NB4 (cell line): ENCODE data around the gene BAMBI.

Source experiments
- MYC ChIP-seq: IDR thresholded peaks from 2 replicates; pipeline ENCODE4 v1.6.1; 2011; ENCODE audit warnings: low read depth, low read length
- POLR2A ChIP-seq: IDR thresholded peaks from 2 replicates; pipeline ENCODE4 v1.6.1; 2011; ENCODE audit warnings: mild to moderate bottlenecking; ENCODE audit not compliant: insufficient read length; ENCODE audit errors: extremely low read depth
- TF ChIP-seq, protein P1 (sequence below): IDR thresholded peaks from one replicate; pipeline ENCODE4 v1.5.1; 2012; ENCODE audit warnings: low read depth, low read length
- TF ChIP-seq, protein P2 (sequence below): IDR thresholded peaks from 2 replicates; pipeline ENCODE4 v1.6.1; 2011; ENCODE audit warnings: low read depth, low read length

DNA sequence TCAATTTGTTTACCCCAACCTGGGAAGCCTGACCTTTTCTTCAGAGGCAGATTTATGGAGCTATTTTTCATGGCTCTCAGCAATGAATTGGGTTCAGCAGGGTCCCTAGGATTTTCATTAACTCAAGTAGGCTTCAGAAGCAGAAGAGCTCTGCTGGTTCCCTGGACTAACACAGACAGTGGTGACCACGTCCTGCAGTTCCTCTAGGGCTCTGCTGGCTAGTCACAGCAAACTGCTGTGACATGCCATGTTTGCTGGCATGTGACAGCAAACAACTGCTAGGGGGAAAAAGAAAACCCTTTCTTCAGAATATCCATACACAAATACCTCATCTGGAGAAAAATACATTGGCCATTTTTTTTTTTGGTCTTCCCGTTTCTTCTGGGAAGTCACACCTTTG, 13.2 kb downstream of the BAMBI start:
- TF ChIP-seq, protein P1, sequence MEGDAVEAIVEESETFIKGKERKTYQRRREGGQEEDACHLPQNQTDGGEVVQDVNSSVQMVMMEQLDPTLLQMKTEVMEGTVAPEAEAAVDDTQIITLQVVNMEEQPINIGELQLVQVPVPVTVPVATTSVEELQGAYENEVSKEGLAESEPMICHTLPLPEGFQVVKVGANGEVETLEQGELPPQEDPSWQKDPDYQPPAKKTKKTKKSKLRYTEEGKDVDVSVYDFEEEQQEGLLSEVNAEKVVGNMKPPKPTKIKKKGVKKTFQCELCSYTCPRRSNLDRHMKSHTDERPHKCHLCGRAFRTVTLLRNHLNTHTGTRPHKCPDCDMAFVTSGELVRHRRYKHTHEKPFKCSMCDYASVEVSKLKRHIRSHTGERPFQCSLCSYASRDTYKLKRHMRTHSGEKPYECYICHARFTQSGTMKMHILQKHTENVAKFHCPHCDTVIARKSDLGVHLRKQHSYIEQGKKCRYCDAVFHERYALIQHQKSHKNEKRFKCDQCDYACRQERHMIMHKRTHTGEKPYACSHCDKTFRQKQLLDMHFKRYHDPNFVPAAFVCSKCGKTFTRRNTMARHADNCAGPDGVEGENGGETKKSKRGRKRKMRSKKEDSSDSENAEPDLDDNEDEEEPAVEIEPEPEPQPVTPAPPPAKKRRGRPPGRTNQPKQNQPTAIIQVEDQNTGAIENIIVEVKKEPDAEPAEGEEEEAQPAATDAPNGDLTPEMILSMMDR: no peak
- no peak for TF ChIP-seq POLR2A
- TF ChIP-seq, protein P2, sequence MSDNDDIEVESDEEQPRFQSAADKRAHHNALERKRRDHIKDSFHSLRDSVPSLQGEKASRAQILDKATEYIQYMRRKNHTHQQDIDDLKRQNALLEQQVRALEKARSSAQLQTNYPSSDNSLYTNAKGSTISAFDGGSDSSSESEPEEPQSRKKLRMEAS: no peak
- TF ChIP-seq MYC: no peak
